Adipose tissue (tissue), 3 donors: ENCODE results near the gene HACD4. TPM values are rescaled to one million over a fixed set of nuclear protein-coding genes. Genes with fewer than 3 reads are reported as not detected.
"Not testable (repeated sequence)": the region's sequence is repeated elsewhere in the genome, so short reads cannot be mapped to it uniquely, and the experiment has no call there.

Experiments
- H3K27ac ChIP-seq: one replicate; pipeline ENCODE4 v1.5.1; 2013; ENCODE audit warnings: low read depth, low read length
- WGBS, 3 donors: extraction: QIAGEN DNeasy Blood & Tissue Kit; methylation state at CpG; one replicate each; pipeline ENCODE4 v1.1.7; 2013; 5-methylcytosine and 5-hydroxymethylcytosine counted together
- polyA plus RNA-seq, 3 donors: library from polyadenylated mRNA; stranded (reverse); fragments of 200-250 nt; gene quantifications; one replicate each; pipeline ENCODE4 v1.2.3, GENCODE V29; 2013
- donor health status: healthy with polysubstance abuse.
- donor health status: Bipolar disorder and iron deficiency.
- donor health status: healthy.

The HACD4 gene
- polyA plus RNA-seq, 3 donors, result 0.20 to 2.4 (median 1.1) TPM

DNA sequence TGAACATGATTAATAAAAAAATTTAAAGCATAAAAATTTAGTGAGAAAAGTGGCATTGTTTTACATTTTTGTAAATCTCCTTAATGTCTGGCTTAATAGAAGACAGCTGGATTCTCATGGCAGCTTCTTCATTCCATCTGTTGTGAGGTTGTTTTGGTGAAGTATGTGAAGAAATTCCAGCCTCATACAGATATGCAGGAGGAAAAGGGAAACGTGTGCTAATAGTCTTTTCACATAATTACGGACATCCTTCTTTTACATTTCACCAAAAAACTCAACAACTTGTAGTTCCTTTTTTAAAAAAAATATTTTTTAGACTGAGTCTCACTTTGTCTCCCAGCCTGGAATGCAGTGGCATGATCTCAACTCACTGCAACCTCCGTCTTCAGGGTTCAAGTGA lies 46.9 kb downstream of the HACD4 start:
- WGBS, 3 donors, result 56 to 86% (median 57%) methylated on average over 3 of the region's 3 CpGs
- no peak overlapping the region for H3K27ac ChIP-seq

DNA sequence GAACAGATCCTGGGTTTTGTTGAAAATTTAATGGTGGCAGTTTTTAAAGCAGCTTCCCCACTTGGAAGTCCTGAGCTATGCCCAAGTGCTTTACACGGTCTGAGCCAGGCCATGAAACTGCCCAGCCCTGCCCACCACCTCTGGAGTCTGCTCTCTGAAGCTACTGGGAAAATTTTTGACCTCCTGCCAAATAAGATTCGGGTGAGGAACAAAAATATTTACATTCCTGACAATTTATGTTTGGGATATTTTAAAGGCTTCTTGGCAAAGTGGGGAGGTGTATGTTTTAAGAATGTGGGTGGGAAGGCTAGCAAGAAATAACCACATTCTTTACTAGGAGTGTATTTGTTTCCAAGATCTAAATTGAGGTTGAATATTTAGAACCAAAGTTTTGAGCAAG lies 50.0 kb downstream of the HACD4 start:
- WGBS, 3 donors, result 43 to 51% (median 50%) methylated on average over 2 of the region's 2 CpGs
- H3K27ac ChIP-seq, result no peak overlapping the region

DNA sequence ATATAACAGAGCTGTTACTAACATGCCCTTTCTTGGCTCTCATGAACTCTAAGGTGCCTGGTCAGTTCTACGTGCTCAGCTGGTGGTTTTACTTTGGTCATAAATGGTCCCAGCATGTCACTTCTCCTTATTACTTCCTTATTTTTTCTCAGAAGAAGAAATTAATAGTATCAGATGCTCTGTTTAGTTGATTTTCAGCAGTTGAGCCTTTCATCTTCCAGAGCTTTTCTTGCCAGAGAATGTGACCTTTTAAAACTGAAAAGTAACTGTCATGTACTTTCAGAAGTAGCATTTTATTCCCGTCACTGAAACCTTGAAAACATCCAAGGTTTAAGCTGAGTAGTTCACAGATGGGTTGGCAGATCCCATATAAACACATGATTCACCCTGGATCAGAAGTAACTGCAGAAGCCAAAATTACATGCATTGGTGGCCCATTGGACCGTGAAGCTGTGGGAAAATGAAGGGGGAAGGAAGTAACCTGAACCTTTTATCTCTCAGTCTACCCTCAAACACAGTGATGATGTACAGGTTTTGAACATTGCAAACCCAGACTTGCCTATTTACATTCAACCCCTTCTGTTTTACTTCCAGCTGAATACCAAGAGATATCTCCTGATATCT lies 50.5 kb downstream of the HACD4 start:
- 41 to 79% (median 45%) methylated on average over 3 of the region's 3 CpGs for WGBS, 3 donors
- H3K27ac ChIP-seq, result no peak overlapping the region

DNA sequence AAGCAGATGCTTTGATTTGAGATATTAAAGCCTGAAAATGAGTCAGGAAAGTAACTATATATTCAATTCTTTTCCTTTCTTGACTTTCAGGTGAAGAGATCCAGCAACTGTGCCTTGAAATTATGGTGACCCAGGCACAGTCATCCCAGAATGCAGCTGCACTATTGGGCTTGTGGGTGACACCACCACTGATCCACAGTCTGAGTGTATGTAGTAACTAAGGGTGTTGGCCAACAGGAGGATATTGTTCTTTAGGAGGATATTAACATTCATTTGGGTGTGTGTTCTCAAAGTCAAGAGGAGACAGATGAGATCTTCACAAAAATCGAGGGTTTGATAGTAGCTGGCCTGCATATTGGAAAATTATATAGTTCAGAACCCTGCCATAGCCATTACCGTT lies 53.2 kb downstream of the HACD4 start:
- no peak overlapping the region for H3K27ac ChIP-seq
- 81 to 91% (median 88%) methylated on average over 2 of the region's 2 CpGs for WGBS, 3 donors

DNA sequence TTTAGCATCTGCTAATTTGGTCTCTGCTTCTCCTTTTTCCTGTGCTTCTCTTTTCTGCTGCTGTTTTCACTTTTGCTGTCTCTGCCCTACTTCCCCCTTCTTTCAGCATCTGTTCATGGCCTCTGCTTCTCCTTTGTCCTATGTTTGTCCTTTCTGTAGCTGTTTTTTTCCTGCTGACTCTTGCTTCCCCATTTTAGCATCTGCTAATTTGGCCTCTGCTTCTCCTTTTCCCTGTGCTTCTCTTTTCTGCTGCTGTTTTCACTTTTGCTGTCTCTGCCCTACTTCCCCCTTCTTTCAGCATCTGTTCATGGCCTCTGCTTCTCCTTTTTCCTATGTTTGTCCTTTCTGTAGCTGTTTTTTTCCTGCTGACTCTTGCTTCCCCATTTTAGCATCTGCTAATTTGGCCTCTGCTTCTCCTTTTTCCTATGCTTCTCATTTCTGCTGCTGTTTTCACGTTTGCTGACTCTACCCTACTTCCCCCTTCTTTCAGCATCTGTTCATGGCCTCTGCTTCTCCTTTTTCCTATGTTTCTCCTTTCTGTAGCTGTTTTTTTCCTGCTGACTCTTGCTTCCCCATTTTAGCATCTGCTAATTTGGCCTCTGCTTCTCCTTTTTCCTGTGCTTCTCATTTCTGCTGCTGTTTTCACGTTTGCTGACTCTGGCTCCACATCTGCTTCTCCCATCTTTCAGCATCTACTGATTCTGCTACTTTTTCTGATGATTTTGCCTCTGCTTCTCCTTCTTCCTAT lies 57.1 kb downstream of the HACD4 start:
- 38 to 89% (median 45%) methylated on average over 2 of the region's 2 CpGs for WGBS, 3 donors

DNA sequence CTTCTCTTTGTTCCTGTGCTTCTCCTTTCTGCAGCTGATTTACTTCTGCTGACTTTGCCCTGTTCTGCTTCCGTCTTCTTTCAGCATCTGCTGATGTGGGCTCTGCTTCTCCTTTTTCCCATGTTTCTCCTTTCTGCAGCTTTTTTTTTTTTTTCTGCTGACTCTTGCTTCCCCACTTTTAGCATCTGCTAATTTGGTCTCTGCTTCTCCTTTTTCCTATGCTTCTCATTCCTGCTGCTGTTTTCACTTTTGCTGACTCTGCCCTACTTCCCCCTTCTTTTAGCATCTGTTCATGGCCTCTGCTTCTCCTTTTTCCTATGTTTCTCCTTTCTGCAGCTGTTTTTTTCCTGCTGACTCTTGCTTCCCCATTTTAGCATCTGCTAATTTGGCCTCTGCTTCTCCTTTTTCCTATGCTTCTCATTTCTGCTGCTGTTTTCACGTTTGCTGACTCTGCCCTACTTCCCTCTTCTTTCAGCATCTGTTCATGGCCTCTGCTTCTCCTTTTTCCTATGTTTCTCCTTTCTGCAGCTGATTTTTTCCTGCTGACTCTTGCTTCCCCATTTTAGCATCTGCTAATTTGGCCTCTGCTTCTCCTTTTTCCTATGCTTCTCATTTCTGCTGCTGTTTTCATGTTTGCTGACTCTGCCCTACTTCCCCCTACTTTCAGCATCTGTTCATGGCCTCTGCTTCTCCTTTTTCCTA lies 58.0 kb downstream of the HACD4 start:
- 66 to 88% (median 68%) methylated on average over 2 of the region's 2 CpGs for WGBS, 3 donors
- not testable (repeated sequence) for H3K27ac ChIP-seq

More for the DNA sequence above, 57.1 kb downstream of the HACD4 start:
- H3K27ac ChIP-seq, result not testable (repeated sequence)

DNA sequence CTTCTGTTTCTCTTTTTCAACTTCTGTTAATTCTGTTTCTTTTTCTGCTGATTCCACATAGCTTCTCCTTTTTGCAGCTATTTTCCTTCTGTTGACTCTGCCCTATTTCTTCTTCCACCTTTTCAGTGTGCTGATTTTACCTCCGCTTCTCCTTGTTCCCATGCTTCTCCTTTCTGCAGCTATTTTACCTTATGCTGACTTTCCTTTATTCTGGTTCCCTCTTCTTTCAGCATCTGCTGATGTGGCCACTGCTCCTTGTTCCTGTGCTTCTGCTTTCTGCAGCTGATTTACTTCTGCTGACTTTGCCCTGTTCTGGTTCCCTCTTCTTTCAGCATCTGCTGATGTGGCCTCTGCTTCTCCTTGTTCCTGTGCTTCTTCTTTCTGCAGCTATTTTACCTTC lies 58.8 kb downstream of the HACD4 start:
- no peak overlapping the region for H3K27ac ChIP-seq
- WGBS, 3 donors, result 96 to 100% (median 97%) methylated on average over 1 of the region's 1 CpG

DNA sequence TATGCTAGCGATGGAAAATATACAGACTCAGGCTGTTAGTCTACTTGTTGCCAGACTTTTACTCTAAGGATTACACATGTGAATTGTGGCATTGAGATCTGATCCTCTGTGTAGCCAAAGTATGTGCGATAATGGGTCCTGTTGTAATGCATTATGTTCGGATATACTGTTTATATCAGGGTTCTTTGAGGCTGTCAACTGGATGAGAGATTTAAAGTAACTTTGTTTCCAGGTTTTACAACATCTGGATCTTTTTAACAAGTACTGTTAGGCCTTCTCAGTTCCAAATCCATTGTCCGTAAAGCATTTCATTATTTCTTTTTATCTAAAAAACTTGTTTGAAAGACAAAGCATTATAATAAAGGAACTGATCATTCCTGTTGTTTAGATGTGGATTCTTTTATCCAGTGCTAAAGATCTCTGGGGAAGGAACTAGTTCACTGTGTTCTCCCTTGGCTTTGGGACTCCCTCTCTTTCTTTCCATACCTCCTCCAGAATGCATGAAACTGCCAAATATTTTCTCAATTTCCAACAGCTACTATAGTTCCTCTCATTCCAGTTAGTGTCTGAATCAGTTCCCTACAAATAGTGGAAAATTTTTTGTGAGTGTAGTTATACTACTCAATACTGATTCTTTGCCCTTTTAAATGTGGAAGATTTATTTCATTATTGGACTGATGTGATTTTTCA lies 68.8 kb downstream of the HACD4 start:
- 78 to 89% (median 79%) methylated on average over 4 of the region's 4 CpGs for WGBS, 3 donors
- H3K27ac ChIP-seq, result no peak overlapping the region

DNA sequence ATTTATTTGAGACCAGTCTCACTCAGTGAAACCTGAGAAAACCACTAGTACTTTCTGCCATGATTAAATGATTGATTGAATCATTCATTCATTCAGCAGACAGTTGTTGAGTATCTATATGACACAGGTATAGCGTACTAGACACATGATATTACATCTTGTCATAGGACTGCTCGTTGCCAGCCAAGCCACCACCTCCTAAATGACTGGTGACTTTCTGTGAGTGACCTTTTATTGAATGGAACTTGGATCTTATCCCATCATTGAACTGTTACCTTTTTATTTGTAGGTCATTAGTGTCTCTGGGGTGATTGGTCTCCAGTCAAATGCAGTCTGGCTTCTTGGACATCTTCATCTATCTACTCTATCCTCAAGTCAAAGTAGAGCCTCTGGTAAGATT lies 80.7 kb downstream of the HACD4 start:
- WGBS, 3 donors, result 87 to 96% (median 94%) methylated on average over 2 of the region's 2 CpGs

More for the DNA sequence above, 80.7 kb downstream of the HACD4 start:
- H3K27ac ChIP-seq, result no peak overlapping the region

Other genes with a start within 250 kb of the HACD4 start
- not detected for gene IFNB1, start 46.3 kb upstream of the HACD4 start, polyA plus RNA-seq
- gene IFNW1, start 110.2 kb upstream of the HACD4 start, polyA plus RNA-seq, result not detected
- not detected for gene IFNA21, start 135.0 kb upstream of the HACD4 start, polyA plus RNA-seq
- gene IFNA4, start 155.9 kb upstream of the HACD4 start, polyA plus RNA-seq, result not detected
- gene IFNA7, start 170.6 kb upstream of the HACD4 start, polyA plus RNA-seq, result not detected
- not detected for gene IFNA10, start 175.5 kb upstream of the HACD4 start, polyA plus RNA-seq
- gene IFNA16, start 185.7 kb upstream of the HACD4 start, polyA plus RNA-seq, result not detected
- gene IFNA17, start 196.6 kb upstream of the HACD4 start, polyA plus RNA-seq, result not detected
- not detected for gene IFNA14, start 208.4 kb upstream of the HACD4 start, polyA plus RNA-seq